ENCODE data around the gene ANAPC16.

GRCh38 chr10:72270607-72271281 is 54.9 kb downstream of the ANAPC16 start:
- TF ChIP-seq, protein P1, sequence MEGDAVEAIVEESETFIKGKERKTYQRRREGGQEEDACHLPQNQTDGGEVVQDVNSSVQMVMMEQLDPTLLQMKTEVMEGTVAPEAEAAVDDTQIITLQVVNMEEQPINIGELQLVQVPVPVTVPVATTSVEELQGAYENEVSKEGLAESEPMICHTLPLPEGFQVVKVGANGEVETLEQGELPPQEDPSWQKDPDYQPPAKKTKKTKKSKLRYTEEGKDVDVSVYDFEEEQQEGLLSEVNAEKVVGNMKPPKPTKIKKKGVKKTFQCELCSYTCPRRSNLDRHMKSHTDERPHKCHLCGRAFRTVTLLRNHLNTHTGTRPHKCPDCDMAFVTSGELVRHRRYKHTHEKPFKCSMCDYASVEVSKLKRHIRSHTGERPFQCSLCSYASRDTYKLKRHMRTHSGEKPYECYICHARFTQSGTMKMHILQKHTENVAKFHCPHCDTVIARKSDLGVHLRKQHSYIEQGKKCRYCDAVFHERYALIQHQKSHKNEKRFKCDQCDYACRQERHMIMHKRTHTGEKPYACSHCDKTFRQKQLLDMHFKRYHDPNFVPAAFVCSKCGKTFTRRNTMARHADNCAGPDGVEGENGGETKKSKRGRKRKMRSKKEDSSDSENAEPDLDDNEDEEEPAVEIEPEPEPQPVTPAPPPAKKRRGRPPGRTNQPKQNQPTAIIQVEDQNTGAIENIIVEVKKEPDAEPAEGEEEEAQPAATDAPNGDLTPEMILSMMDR (IDR thresholded peaks at IDR 0.05; ENCODE audit: poor library complexity, severe bottlenecking), result no peak
- TF ChIP-seq EZH2 (IDR thresholded peaks at IDR 0.05; ENCODE audit: borderline replicate concordance, insufficient read depth, low read length, poor library complexity, severe bottlenecking), result no peak
- no peak for TF ChIP-seq RAD21 (conservative IDR thresholded peaks at IDR 0.05)
- no peak for TF ChIP-seq TAF1 (IDR thresholded peaks at IDR 0.05; ENCODE audit: low read depth)
- TF ChIP-seq POLR2AphosphoS5 (IDR thresholded peaks at IDR 0.05), result no peak
